IPS-18a (cell line): ENCODE data around the gene STAU1.
A peak's percentile ranks its signal among the peaks of the same experiment; 100 is the strongest.

Experiments used
- H3K27ac ChIP-seq: one replicate; pipeline ENCODE4 v1.5.1; 2013; ENCODE audit warnings: low read length
- H3K27me3 ChIP-seq: one replicate; pipeline ENCODE4 v1.6.1; 2013; ENCODE audit warnings: mild to moderate bottlenecking, low read length; ENCODE audit not compliant: control insufficient read depth, insufficient read depth
- H3K36me3 ChIP-seq: one replicate; pipeline ENCODE4 v1.6.1; 2013; ENCODE audit warnings: low read depth, low read length; ENCODE audit not compliant: control insufficient read depth
- H3K4me1 ChIP-seq: one replicate; pipeline ENCODE4 v1.6.1; 2013; ENCODE audit warnings: low read depth, low read length; ENCODE audit not compliant: control insufficient read depth
- H3K4me3 ChIP-seq: one replicate; pipeline ENCODE4 v1.5.1; 2013; ENCODE audit warnings: low read length
- H3K9ac ChIP-seq: one replicate; pipeline ENCODE4 v1.6.1; 2013; ENCODE audit warnings: mild to moderate bottlenecking, low read length, moderate library complexity
- H3K9me3 ChIP-seq: one replicate; pipeline ENCODE4 v1.6.1; 2013; ENCODE audit warnings: low read depth, low read length; ENCODE audit not compliant: control insufficient read depth

STAU1 gene

DNA sequence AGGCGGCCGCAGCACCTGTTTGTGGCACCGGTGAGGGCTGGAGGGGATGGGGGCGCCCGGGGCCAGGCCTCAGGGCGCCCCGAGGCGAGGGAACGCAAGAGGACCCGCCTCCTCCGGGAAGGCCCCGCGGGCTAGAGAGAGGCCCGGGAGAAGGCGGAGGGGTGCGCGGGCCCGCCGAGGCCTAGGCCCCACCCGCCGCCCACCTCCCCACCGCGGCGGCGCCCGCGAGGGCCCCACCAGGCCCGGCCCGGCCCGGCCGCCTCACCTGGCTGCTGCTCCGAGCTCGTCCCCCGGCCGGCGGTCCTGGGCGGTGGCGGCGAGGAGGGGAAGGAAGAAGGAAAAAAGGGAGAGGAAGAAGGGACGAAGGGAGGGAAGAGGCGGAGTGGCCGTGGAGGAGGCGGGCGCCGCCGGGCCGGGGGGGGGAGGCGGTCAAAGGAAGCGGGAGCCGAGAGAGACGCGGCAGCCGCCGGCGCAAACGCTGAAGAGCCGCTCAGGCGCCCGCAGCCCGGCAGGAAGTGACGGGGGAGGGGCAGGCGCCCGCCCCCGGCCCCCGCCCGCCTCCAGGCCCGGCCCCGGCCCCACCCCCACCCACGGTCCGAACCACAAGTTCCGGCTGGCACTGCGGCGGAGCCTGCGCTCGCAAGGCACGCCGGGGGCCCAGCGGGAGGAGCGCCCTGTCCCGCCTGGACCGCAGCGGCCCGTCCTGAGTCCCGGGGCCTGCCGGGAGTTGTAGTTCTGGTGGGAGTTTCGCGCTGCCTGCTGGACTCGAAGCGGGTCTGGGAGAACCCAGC is at the start of gene STAU1:
Gene STAU1 (minus strand): TSS at position 484 of the 791 bp plus-strand sequence. CDS start 22,133 bp downstream, outside the sequence.
- peak within 1 kb of the TSS; percentile 49 for H3K9ac ChIP-seq
- no peaks in the 10 kb centered on the region for H3K36me3 ChIP-seq
- no peaks in the 10 kb centered on the region for H3K27me3 ChIP-seq
- no peak within 1 kb of the TSS for H3K27ac ChIP-seq
- H3K4me3 ChIP-seq: peak within 1 kb of the TSS; percentile 77
- no peaks in the 10 kb centered on the region for H3K9me3 ChIP-seq
- peaks cover 9% of the 10 kb centered on the region for H3K4me1 ChIP-seq

- no peak overlapping the region for H3K9ac ChIP-seq
- H3K4me3 ChIP-seq: no peak overlapping the region
- H3K4me1 ChIP-seq: no peaks in the 10 kb centered on the region
- H3K36me3 ChIP-seq: peaks cover 78% of the 10 kb centered on the region
- no peak overlapping the region for H3K27ac ChIP-seq
- H3K27me3 ChIP-seq: no peaks in the 10 kb centered on the region
- no peaks in the 10 kb centered on the region for H3K9me3 ChIP-seq
These were observed 49.4 kb upstream of the STAU1 start for GRCh38 chr20:49237531-49237930.

DNA sequence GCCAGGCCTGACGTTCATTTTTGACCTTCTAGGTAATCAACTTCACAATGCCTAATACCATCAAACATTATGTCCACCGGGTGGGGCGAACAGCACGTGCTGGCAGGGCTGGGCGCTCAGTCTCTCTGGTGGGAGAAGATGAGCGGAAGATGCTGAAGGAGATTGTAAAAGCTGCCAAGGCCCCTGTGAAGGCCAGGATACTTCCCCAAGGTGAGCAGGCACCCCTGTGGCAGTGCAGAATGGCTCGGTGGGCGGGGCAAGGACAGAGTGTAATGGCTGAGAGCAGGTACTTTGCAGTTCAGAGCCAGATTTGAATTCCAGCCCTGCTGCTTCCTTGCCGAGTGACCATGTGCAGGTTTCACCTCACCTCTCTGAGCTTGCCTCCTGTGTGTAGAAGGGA is 48.2 kb upstream of the STAU1 start:
- Histone ChIP-seq H3K36me3 (peaks cover 70% of the 10 kb centered on the region), H3K4me1 (no peaks in the 10 kb centered on the region), H3K27me3 (no peaks in the 10 kb centered on the region), H3K4me3 (no peak overlapping the region), H3K27ac (no peak overlapping the region), H3K9ac (no peak overlapping the region), H3K9me3 (no peaks in the 10 kb centered on the region)

- peaks cover 72% of the 10 kb centered on the region for H3K36me3 ChIP-seq
- H3K9ac ChIP-seq: no peak overlapping the region
- H3K27me3 ChIP-seq: no peaks in the 10 kb centered on the region
- H3K4me3 ChIP-seq: no peak overlapping the region
- no peak overlapping the region for H3K27ac ChIP-seq
- no peaks in the 10 kb centered on the region for H3K4me1 ChIP-seq
- H3K9me3 ChIP-seq: no peaks in the 10 kb centered on the region
These were observed 46.7 kb upstream of the STAU1 start for GRCh38 chr20:49234831-49235230.

DNA sequence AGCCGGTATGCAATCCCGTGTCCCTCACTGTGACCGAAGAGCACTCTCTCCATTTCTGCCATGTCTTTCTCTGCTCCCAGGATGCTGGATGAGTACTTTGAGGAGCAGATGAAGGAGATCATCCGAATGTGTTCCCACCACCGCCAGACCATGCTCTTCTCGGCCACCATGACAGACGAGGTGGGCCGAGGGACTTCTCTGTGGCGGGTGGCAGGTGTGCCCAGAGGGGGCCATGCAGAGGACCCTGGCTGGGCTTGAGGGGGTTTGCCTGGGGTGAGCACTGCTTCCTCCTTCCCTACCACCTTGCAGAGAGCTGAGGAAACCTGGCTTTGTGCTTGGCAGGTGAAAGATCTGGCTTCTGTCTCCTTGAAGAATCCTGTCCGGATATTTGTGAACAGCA is 45.1 kb upstream of the STAU1 start:
- Histone ChIP-seq H3K36me3 (peaks cover 71% of the 10 kb centered on the region), H3K4me1 (no peaks in the 10 kb centered on the region), H3K4me3 (no peak overlapping the region), H3K27me3 (no peaks in the 10 kb centered on the region), H3K27ac (no peak overlapping the region), H3K9me3 (no peaks in the 10 kb centered on the region), H3K9ac (no peak overlapping the region)

DNA sequence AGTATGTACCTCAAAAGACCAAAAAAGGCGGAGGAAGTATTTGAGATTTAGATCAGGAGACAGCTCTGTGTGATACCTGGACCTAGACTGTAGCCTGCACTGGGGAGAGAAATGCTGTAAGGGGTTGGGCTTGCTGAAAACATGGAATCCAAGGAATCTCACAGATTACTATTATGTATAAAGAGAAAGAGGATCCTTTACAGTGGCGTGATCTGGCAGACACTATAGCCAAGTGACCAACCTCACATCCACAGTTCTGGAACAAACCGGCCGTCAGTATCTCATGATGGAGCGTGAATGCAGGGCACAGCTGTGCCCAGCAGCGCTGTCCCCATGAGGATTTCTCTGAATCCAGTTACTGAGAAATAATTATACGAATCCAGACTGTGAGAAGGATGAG is 43.3 kb upstream of the STAU1 start:
- Histone ChIP-seq H3K9ac (no peak overlapping the region), H3K9me3 (no peaks in the 10 kb centered on the region), H3K4me3 (no peak overlapping the region), H3K36me3 (peaks cover 63% of the 10 kb centered on the region), H3K4me1 (no peaks in the 10 kb centered on the region), H3K27ac (no peak overlapping the region), H3K27me3 (no peaks in the 10 kb centered on the region)

DNA sequence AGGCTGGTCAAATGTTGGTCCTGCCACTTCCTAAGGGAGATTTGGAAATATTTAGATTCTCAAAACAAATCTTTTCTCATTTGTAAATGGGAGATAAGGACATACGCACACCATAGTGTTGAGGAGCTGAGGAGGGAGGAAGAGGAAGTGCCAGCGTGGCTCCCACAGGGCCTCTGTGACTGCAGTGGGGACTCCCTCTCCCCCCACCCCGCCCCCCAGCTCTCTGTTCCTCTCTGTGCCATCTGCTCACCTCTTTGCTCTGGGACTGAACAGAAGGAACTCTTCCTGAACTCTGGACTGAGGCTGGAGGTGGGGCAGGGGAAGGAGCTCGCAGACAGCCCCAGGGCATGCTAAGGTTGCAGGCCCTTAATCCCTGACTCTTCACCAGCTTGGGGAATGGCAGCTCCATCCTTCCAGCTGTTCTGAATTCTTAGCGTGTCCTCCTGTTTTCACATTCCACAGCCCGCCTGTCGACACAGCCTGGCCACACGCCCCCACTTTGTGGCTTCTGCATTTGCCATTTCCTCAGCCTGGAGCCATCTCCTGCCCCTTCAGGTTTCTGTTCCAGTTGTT is 42.5 kb upstream of the STAU1 start:
- Histone ChIP-seq H3K9ac (no peak overlapping the region), H3K4me3 (no peak overlapping the region), H3K27ac (no peak overlapping the region), H3K36me3 (peaks cover 67% of the 10 kb centered on the region), H3K9me3 (no peaks in the 10 kb centered on the region), H3K27me3 (no peaks in the 10 kb centered on the region), H3K4me1 (no peaks in the 10 kb centered on the region)

- Histone ChIP-seq H3K9ac (no peak overlapping the region), H3K4me1 (no peaks in the 10 kb centered on the region), H3K36me3 (peaks cover 68% of the 10 kb centered on the region), H3K27me3 (no peaks in the 10 kb centered on the region), H3K4me3 (no peak overlapping the region), H3K9me3 (no peaks in the 10 kb centered on the region), H3K27ac (no peak overlapping the region)
These were observed 41.9 kb upstream of the STAU1 start for GRCh38 chr20:49230021-49230420.

DNA sequence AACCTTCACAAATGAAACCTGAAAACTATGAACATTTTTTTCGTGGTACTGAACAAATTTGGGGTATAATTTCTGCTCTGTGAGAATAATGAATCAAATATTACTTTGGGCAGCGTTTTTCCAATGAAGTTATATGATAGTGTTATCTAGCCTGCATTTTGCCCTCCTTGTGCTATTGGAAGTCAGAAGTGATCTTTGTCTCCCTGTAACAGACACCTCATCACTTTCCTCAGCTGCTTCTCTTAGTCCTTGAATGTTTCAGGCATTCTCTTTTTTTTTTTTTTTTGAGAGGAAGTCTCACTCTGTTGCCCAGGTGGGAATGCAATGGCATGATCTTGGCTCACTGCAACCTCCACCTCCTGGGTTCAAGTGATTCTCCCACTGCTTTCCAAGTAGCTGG is 41.2 kb upstream of the STAU1 start:
- H3K27me3 ChIP-seq: no peaks in the 10 kb centered on the region
- peaks cover 68% of the 10 kb centered on the region for H3K36me3 ChIP-seq
- no peak overlapping the region for H3K4me3 ChIP-seq
- no peak overlapping the region for H3K27ac ChIP-seq
- H3K9me3 ChIP-seq: no peaks in the 10 kb centered on the region
- no peak overlapping the region for H3K9ac ChIP-seq
- no peaks in the 10 kb centered on the region for H3K4me1 ChIP-seq

DNA sequence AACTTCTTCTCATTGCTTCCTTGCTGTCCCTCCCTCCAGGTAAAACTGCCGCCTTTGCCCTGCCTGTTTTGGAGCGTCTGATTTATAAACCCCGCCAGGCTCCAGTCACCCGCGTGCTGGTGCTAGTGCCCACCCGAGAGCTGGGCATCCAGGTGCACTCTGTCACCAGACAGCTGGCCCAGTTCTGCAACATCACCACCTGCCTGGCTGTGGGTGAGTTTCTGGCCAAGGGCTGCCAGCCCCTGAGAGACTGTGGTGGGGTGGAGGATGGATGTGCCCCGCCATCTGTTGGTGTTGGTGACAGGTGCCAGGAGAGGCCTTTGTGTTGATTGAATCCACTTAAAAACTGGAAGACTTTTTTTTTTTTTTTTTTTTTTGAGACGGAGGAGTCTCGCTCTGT is 40.5 kb upstream of the STAU1 start:
- H3K9ac ChIP-seq: no peak overlapping the region
- peaks cover 69% of the 10 kb centered on the region for H3K36me3 ChIP-seq
- H3K9me3 ChIP-seq: no peaks in the 10 kb centered on the region
- H3K27ac ChIP-seq: no peak overlapping the region
- no peak overlapping the region for H3K4me3 ChIP-seq
- H3K27me3 ChIP-seq: no peaks in the 10 kb centered on the region
- H3K4me1 ChIP-seq: no peaks in the 10 kb centered on the region

GRCh38 chr20:49225896-49226295 is 37.8 kb upstream of the STAU1 start:
- H3K27me3 ChIP-seq: no peaks in the 10 kb centered on the region
- no peak overlapping the region for H3K27ac ChIP-seq
- no peaks in the 10 kb centered on the region for H3K9me3 ChIP-seq
- H3K4me1 ChIP-seq: no peaks in the 10 kb centered on the region
- peaks cover 74% of the 10 kb centered on the region for H3K36me3 ChIP-seq
- H3K4me3 ChIP-seq: no peak overlapping the region
- no peak overlapping the region for H3K9ac ChIP-seq
